ENCODE data around the gene CDH15. TPM values are rescaled to one million over a fixed set of nuclear protein-coding genes. Genes with fewer than 3 reads are reported as not detected.

Gene CDH15
- total and polyA plus RNA-seq, 2 of the 13 experiments (the other 11 are each of a cell fraction or from before 2014, with no cell fraction given) = 0.74 to 2.2 TPM

GRCh38 chr16:89200124-89200849 lies 28.7 kb downstream of the CDH15 start, which contains the start of gene SLC22A31 (continued):
- TF ChIP-seq POGZ (CRISPR knock-in tag; IDR thresholded peaks at IDR 0.05) (no peak), ZNF598 (CRISPR knock-in tag; IDR thresholded peaks at IDR 0.05; ENCODE audit: borderline replicate concordance) (peak; percentile 12; the same call in 1 of the 2 replicates), TBX3 (IDR thresholded peaks at IDR 0.05; ENCODE audit: borderline replicate concordance) (no peak), WIZ (CRISPR knock-in tag; IDR thresholded peaks at IDR 0.05) (0 out of 2 replicates have a peak, but pooled peaks have one; percentile 55), ZBTB1 (CRISPR knock-in tag; IDR thresholded peaks at IDR 0.05; ENCODE audit: borderline replicate concordance) (no peak), SP5 (CRISPR knock-in tag; IDR thresholded peaks at IDR 0.05; ENCODE audit: borderline replicate concordance, low read depth) (peak; percentile 91), ZNF83 (CRISPR knock-in tag; IDR thresholded peaks at IDR 0.05; ENCODE audit: borderline replicate concordance) (no peak), ZNF776 (CRISPR knock-in tag; IDR thresholded peaks at IDR 0.05) (peak; percentile 15; the same call in 1 of the 2 replicates), ZNF10 (CRISPR knock-in tag; IDR thresholded peaks at IDR 0.05; ENCODE audit: borderline replicate concordance, low read depth) (no peak), ZFP37 (CRISPR knock-in tag; IDR thresholded peaks at IDR 0.05; ENCODE audit: borderline replicate concordance) (no peak), FOXC1 (CRISPR knock-in tag; IDR thresholded peaks at IDR 0.05; ENCODE audit: borderline replicate concordance) (no peak), GZF1 (CRISPR knock-in tag; IDR thresholded peaks at IDR 0.05) (peak; percentile 74; the same call in 1 of the 2 replicates), U2AF1 (optimal IDR thresholded peaks at IDR 0.05; ENCODE audit: low read depth, low read length) (peak; percentile 90), MTA3 (CRISPR knock-in tag; IDR thresholded peaks at IDR 0.05) (no peak), RFX1 (IDR thresholded peaks at IDR 0.05) (no peak), HNF4G (IDR thresholded peaks at IDR 0.05; ENCODE audit: borderline replicate concordance, low read depth, low read length) (peak; percentile 65), HNF4G (CRISPR knock-in tag; IDR thresholded peaks at IDR 0.05; ENCODE audit: borderline replicate concordance, low read depth) (no peak; the same call in 1 of the 2 replicates), ZFP36L1 (CRISPR knock-in tag; IDR thresholded peaks at IDR 0.05) (no peak), EHMT2 (IDR thresholded peaks at IDR 0.05; ENCODE audit: borderline replicate concordance, low read depth, low read length) (no peak), HNRNPH1 (optimal IDR thresholded peaks at IDR 0.05; ENCODE audit: low read depth, low read length) (no peak), MAZ (IDR thresholded peaks at IDR 0.05; ENCODE audit: borderline replicate concordance, low read depth, low read length) (peak; percentile 79), MAZ (CRISPR knock-in tag; IDR thresholded peaks at IDR 0.05; ENCODE audit: low read depth) (no peak; the same call in 1 of the 2 replicates)
- TF ChIP-seq, protein P1, sequence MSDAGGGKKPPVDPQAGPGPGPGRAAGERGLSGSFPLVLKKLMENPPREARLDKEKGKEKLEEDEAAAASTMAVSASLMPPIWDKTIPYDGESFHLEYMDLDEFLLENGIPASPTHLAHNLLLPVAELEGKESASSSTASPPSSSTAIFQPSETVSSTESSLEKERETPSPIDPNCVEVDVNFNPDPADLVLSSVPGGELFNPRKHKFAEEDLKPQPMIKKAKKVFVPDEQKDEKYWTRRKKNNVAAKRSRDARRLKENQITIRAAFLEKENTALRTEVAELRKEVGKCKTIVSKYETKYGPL (CRISPR knock-in tag; IDR thresholded peaks at IDR 0.05) = no peak
- TF ChIP-seq, protein P2, sequence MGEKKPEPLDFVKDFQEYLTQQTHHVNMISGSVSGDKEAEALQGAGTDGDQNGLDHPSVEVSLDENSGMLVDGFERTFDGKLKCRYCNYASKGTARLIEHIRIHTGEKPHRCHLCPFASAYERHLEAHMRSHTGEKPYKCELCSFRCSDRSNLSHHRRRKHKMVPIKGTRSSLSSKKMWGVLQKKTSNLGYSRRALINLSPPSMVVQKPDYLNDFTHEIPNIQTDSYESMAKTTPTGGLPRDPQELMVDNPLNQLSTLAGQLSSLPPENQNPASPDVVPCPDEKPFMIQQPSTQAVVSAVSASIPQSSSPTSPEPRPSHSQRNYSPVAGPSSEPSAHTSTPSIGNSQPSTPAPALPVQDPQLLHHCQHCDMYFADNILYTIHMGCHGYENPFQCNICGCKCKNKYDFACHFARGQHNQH (CRISPR knock-in tag; IDR thresholded peaks at IDR 0.05) = peak; percentile 15; the same call in 1 of the 2 replicates
- TF ChIP-seq, protein P3, sequence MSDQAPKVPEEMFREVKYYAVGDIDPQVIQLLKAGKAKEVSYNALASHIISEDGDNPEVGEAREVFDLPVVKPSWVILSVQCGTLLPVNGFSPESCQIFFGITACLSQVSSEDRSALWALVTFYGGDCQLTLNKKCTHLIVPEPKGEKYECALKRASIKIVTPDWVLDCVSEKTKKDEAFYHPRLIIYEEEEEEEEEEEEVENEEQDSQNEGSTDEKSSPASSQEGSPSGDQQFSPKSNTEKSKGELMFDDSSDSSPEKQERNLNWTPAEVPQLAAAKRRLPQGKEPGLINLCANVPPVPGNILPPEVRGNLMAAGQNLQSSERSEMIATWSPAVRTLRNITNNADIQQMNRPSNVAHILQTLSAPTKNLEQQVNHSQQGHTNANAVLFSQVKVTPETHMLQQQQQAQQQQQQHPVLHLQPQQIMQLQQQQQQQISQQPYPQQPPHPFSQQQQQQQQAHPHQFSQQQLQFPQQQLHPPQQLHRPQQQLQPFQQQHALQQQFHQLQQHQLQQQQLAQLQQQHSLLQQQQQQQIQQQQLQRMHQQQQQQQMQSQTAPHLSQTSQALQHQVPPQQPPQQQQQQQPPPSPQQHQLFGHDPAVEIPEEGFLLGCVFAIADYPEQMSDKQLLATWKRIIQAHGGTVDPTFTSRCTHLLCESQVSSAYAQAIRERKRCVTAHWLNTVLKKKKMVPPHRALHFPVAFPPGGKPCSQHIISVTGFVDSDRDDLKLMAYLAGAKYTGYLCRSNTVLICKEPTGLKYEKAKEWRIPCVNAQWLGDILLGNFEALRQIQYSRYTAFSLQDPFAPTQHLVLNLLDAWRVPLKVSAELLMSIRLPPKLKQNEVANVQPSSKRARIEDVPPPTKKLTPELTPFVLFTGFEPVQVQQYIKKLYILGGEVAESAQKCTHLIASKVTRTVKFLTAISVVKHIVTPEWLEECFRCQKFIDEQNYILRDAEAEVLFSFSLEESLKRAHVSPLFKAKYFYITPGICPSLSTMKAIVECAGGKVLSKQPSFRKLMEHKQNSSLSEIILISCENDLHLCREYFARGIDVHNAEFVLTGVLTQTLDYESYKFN (CRISPR knock-in tag; conservative IDR thresholded peaks at IDR 0.05) = peak; percentile 77
